HG03280 (cell line): Measurements from ENCODE around the gene MAML2.

Experiments
- ATAC-seq: cut with Tn5 transposase; IDR thresholded peaks from one replicate; pipeline ENCODE4 v1.9.1; 2021; ENCODE audit warnings: mild to moderate bottlenecking, moderate library complexity; ENCODE audit not compliant: unreplicated experiment

Gene MAML2

GRCh38 chr11:95999711-96000406 is 343.1 kb downstream of the MAML2 start:
- ATAC-seq: no peak

GRCh38 chr11:95996621-95997235 is 346.3 kb downstream of the MAML2 start:
- no peak for ATAC-seq

- no peak for ATAC-seq
Observed at GRCh38 chr11:95994329-95994728, 348.7 kb downstream of the MAML2 start.

- ATAC-seq: no peak
Observed at GRCh38 chr11:95993438-95994298, 349.3 kb downstream of the MAML2 start.

- ATAC-seq: no peak
Observed at GRCh38 chr11:95991545-95991944, 351.4 kb downstream of the MAML2 start.

- ATAC-seq: no peak
Observed at GRCh38 chr11:95991101-95991500, 351.9 kb downstream of the MAML2 start.

- ATAC-seq: no peak
Observed at GRCh38 chr11:95989780-95990179, 353.2 kb downstream of the MAML2 start.

- ATAC-seq: no peak
Observed at GRCh38 chr11:95989076-95989605, 353.9 kb downstream of the MAML2 start.

GRCh38 chr11:95985174-95985808 is 357.7 kb downstream of the MAML2 start:
- no peak for ATAC-seq

- ATAC-seq: no peak
Observed at GRCh38 chr11:95984072-95984471, 358.9 kb downstream of the MAML2 start.

GRCh38 chr11:95977534-95978174 is 365.3 kb downstream of the MAML2 start:
- no peak for ATAC-seq

GRCh38 chr11:95976550-95976949 is 366.4 kb downstream of the MAML2 start:
- no peak for ATAC-seq

GRCh38 chr11:95975343-95975742 is 367.7 kb downstream of the MAML2 start:
- no peak for ATAC-seq

- no peak for ATAC-seq
Observed at GRCh38 chr11:95972060-95972459, 370.9 kb downstream of the MAML2 start.

- no peak for ATAC-seq
Observed at GRCh38 chr11:95968585-95968984, 374.4 kb downstream of the MAML2 start.

- ATAC-seq: no peak
Observed at GRCh38 chr11:95964281-95964680, 378.7 kb downstream of the MAML2 start.

- no peak for ATAC-seq
Observed at GRCh38 chr11:95961758-95962157, 381.2 kb downstream of the MAML2 start.

GRCh38 chr11:95950905-95951304 is 392.1 kb downstream of the MAML2 start:
- ATAC-seq: no peak

GRCh38 chr11:95948637-95949036 is 394.4 kb downstream of the MAML2 start:
- ATAC-seq: no peak

- no peak for ATAC-seq
Observed at GRCh38 chr11:95944623-95945022, 398.4 kb downstream of the MAML2 start.

GRCh38 chr11:95943546-95943945 is 399.4 kb downstream of the MAML2 start:
- ATAC-seq: no peak
